Measurements from ENCODE around the gene SEC61A2.

SEC61A2 gene

GRCh38 chr10:12200850-12201249, 71.4 kb downstream of the SEC61A2 start:
- no peak for DNase-seq

GRCh38 chr10:12201543-12201942, 72.1 kb downstream of the SEC61A2 start:
- no peak for DNase-seq

GRCh38 chr10:12202226-12202625, 72.7 kb downstream of the SEC61A2 start:
- DNase-seq = no peak

- DNase-seq = no peak
Measured at GRCh38 chr10:12205082-12205481, 75.6 kb downstream of the SEC61A2 start.

- no peak for DNase-seq
Measured at GRCh38 chr10:12207114-12207513, 77.6 kb downstream of the SEC61A2 start.

- DNase-seq = no peak
Measured at GRCh38 chr10:12208460-12208859, 79.0 kb downstream of the SEC61A2 start.

- DNase-seq = no peak
Measured at GRCh38 chr10:12212454-12212853, 83.0 kb downstream of the SEC61A2 start.

- no peak for DNase-seq
Measured at GRCh38 chr10:12213621-12214020, 84.1 kb downstream of the SEC61A2 start.

- no peak for DNase-seq
Measured at GRCh38 chr10:12214093-12214492, 84.6 kb downstream of the SEC61A2 start.

GRCh38 chr10:12214763-12215218, 85.3 kb downstream of the SEC61A2 start:
- DNase-seq = peak; percentile 64

All from fibroblast of upper back skin (primary cell).